Gastrocnemius medialis (tissue), 4 donors: ENCODE measurements around the gene PICALM. TPM values are rescaled to one million over a fixed set of nuclear protein-coding genes. Genes with fewer than 3 reads are reported as not detected.

Experiments
- ATAC-seq, 2 donors: fragments of 150-250 bp; one replicate each; pipeline ENCODE4 v1.9.1; 2016
- DNase-seq, 2 donors: peaks; one replicate each; pipeline ENCODE4 v3.0.0-alpha.2; 2019
- H3K27ac ChIP-seq, 4 donors: fragments of 200-600 bp; sonication (generic); 1 replicate in 1 of 4; 2 replicates in 3 of 4; pipeline ENCODE4 v1.5.1; 2016 to 2018; ENCODE audit warnings: mild to moderate bottlenecking in 2 of 4, moderate library complexity in 1 of 4
- H3K27me3 ChIP-seq, 3 donors: fragments of 200-600 bp; sonication (generic) in 2 of 3; 1 replicate in 1 of 3; 2 replicates in 2 of 3; pipeline versions ENCODE4 v1.5.1 to v1.6.0; 2016 to 2019; ENCODE audit warnings: mild to moderate bottlenecking in 1 of 3, moderate library complexity in 1 of 3
- H3K36me3 ChIP-seq, 2 donors: fragments of 200-600 bp; sonication (generic) in 1 of 2; one replicate each; pipeline ENCODE4 v1.5.1; 2017 to 2018
- H3K4me1 ChIP-seq, 2 donors: fragments of 200-600 bp; sonication (generic) in 1 of 2; one replicate each; pipeline ENCODE4 v1.5.1; 2016 to 2017; ENCODE audit warnings: mild to moderate bottlenecking in 2 of 2
- H3K4me3 ChIP-seq, 4 donors: fragments of 200-600 bp; sonication (generic) in 3 of 4; 1 replicate in 1 of 4; 2 replicates in 3 of 4; pipeline ENCODE4 v1.5.1; 2016 to 2019; ENCODE audit warnings: mild to moderate bottlenecking in 2 of 4
- H3K9me3 ChIP-seq, 3 donors: fragments of 200-600 bp; sonication (generic) in 2 of 3; 1 replicate in 1 of 3; 2 replicates in 2 of 3; pipeline ENCODE4 v1.5.1; 2016 to 2019
- CTCF ChIP-seq, 5 experiments: fragments of 450-650 bp in 3 of 5; fragments of 200-600 bp in 2 of 5; sonication (generic) in 2 of 5; IDR thresholded peaks in 4 of 5; conservative IDR thresholded peaks in 1 of 5; 1 replicate in 4 of 5; 2 replicates in 1 of 5; pipeline ENCODE4 v1.5.1; 2016 to 2019; ENCODE audit warnings: antibody characterized with exemption in 5 of 5, mild to moderate bottlenecking in 3 of 5, moderate library complexity in 3 of 5
- POLR2A ChIP-seq, 2 donors: fragments of 450-650 bp; IDR thresholded peaks; one replicate each; pipeline ENCODE4 v1.6.1; 2017; ENCODE audit warnings: antibody characterized with exemption in 2 of 2, mild to moderate bottlenecking in 2 of 2, moderate library complexity in 2 of 2
- in situ Hi-C, 4 donors: fragments of 200-750 bp; cut with MboI; loops; one replicate each; pipeline versions ENCODE4 v1.15.0 to v1.8.0; 2017; ENCODE audit warnings: low sequenced_read_pairs in 4 of 4
- intact Hi-C: fragments of 100-400 bp; cut with DNase I; formaldehyde crosslinking; loops from one replicate; pipeline ENCODE4 v1.15.1; 2023; ENCODE audit warnings: low total_unique reads
- total RNA-seq, 4 donors: library from RNA; depleted of rRNA; stranded (reverse); fragments of >200 nt; gene quantifications; one replicate each; pipeline versions ENCODE4 v1.1.0 to v1.2.3, GENCODE V29; 2016

The PICALM gene
- total RNA-seq, 4 donors from 2014 or later: 82.3 to 125 (median 107) TPM

- Histone ChIP-seq H3K4me3 (no peak overlapping the region), H3K4me1 (peaks cover 71 to 72% of the 10 kb centered on the region in 2 donors), H3K9me3 (no peaks in the 10 kb centered on the region), H3K27me3 (no peaks in the 10 kb centered on the region), H3K27ac (peak overlapping the region in 1 of 4 donors; percentile 12), H3K36me3 (no peaks in the 10 kb centered on the region)
- in situ Hi-C loops (loop anchor here in 2 of 4 donors (10.0 to 25.0 kb wide), 2 partner anchors 62 to 419 kb away; partner anchors contain the start of genes DLG2 (in 1 of the 2), TMEM126A (in 1 of the 2) and TMEM126B (in 1 of the 2)), intact Hi-C loops (no loop called here)
- ATAC-seq (no peak), DNase-seq (no peak)
- TF ChIP-seq POLR2A (IDR thresholded peaks at IDR 0.05) (no peak), CTCF (IDR thresholded peaks at IDR 0.05 in 4 of 5, conservative IDR thresholded peaks at IDR 0.05 in 1 of 5) (no peak)
These were observed 12.5 kb downstream of the PICALM start for GRCh38 chr11:86056351-86056854.

- H3K4me1 ChIP-seq: peaks cover 63 to 66% of the 10 kb centered on the region in 2 donors
- H3K27me3 ChIP-seq: no peaks in the 10 kb centered on the region
- intact Hi-C loops (no loop called here), in situ Hi-C loops (loop anchor here in 2 of 4 donors (10.0 to 25.0 kb wide), 2 partner anchors 58 to 416 kb away; partner anchors contain the start of genes DLG2 (in 1 of the 2), TMEM126A (in 1 of the 2) and TMEM126B (in 1 of the 2))
- no peak overlapping the region for H3K4me3 ChIP-seq
- TF ChIP-seq CTCF (IDR thresholded peaks at IDR 0.05 in 4 of 5, conservative IDR thresholded peaks at IDR 0.05 in 1 of 5) (no peak), POLR2A (IDR thresholded peaks at IDR 0.05) (no peak)
- no peaks in the 10 kb centered on the region for H3K9me3 ChIP-seq
- H3K27ac ChIP-seq: peak overlapping the region; percentile 8 to 42 (median 28)
- DNase-seq (no peak), ATAC-seq (peak in 1 of 2 donors; percentile 20)
- no peaks in the 10 kb centered on the region for H3K36me3 ChIP-seq
These were observed 15.9 kb downstream of the PICALM start for GRCh38 chr11:86052693-86053641.

GRCh38 chr11:86050196-86050709 lies 18.6 kb downstream of the PICALM start:
- DNase-seq (no peak), ATAC-seq (no peak)
- Histone ChIP-seq H3K27me3 (no peaks in the 10 kb centered on the region), H3K27ac (no peak overlapping the region), H3K9me3 (no peaks in the 10 kb centered on the region), H3K4me3 (no peak overlapping the region), H3K4me1 (peaks cover 83 to 85% of the 10 kb centered on the region in 2 donors), H3K36me3 (no peaks in the 10 kb centered on the region)
- in situ Hi-C loops (loop anchor here in 2 of 4 donors (10.0 to 25.0 kb wide), 2 partner anchors 55 to 413 kb away; partner anchors contain the start of genes DLG2 (in 1 of the 2), TMEM126A (in 1 of the 2) and TMEM126B (in 1 of the 2)), intact Hi-C loops (no loop called here)
- no peak for TF ChIP-seq CTCF (IDR thresholded peaks at IDR 0.05 in 4 of 5, conservative IDR thresholded peaks at IDR 0.05 in 1 of 5)
- no peak for TF ChIP-seq POLR2A (IDR thresholded peaks at IDR 0.05)

GRCh38 chr11:86047275-86047991 lies 21.5 kb downstream of the PICALM start:
- no peak overlapping the region for H3K4me3 ChIP-seq
- in situ Hi-C loops (loop anchor here in 2 of 4 donors (10.0 to 25.0 kb wide), 3 partner anchors 147 to 385 kb away; partner anchors contain the start of gene CREBZF (in 1 of the 2)), intact Hi-C loops (loop anchor here (5.0 to 10.0 kb wide), 2 partner anchors 193 to 195 kb away; partner anchors contain the start of genes CCDC83 and EED)
- peak overlapping the region in 3 of 4 donors; percentile 12 to 44 (median 29) for H3K27ac ChIP-seq
- H3K9me3 ChIP-seq: no peaks in the 10 kb centered on the region
- ATAC-seq (peak; percentile 60 to 63), DNase-seq (no peak)
- H3K27me3 ChIP-seq: no peaks in the 10 kb centered on the region
- TF ChIP-seq CTCF (IDR thresholded peaks at IDR 0.05 in 4 of 5, conservative IDR thresholded peaks at IDR 0.05 in 1 of 5) (no peak), POLR2A (IDR thresholded peaks at IDR 0.05) (no peak)
- no peaks in the 10 kb centered on the region for H3K36me3 ChIP-seq
- peaks cover 86 to 87% of the 10 kb centered on the region in 2 donors for H3K4me1 ChIP-seq
